CD8-positive, alpha-beta memory T cell (primary cell): ENCODE results near the gene PRRG4. TPM values are rescaled to one million over a fixed set of nuclear protein-coding genes. Genes with fewer than 3 reads are reported as not detected.
A peak's percentile ranks its signal among the peaks of the same experiment; 100 is the strongest.

ENCODE experiments used
- CTCF ChIA-PET: fragments of 350-600 bp; sonication (Branson Sonifier 250); formaldehyde crosslinking; loops from one replicate; lab custom pipeline; 2021; ENCODE audit warnings: antibody characterized with exemption; lab: Charles Lee
- POLR2A ChIA-PET: fragments of 350-600 bp; sonication (Branson Sonifier 250); formaldehyde crosslinking; loops from one replicate; lab custom pipeline; 2021; ENCODE audit warnings: antibody characterized with exemption; lab: Charles Lee
- DNase-seq, 5 donors: peaks; one replicate each; pipeline versions ENCODE4 v3.0.0 to v3.0.0-alpha.2; 2020 to 2022; ENCODE audit warnings: mixed read lengths in 1 of 5
- H3K27ac ChIP-seq: one replicate; pipeline ENCODE4 v1.7.0; 2013; ENCODE audit warnings: low read depth, mild to moderate bottlenecking, low read length, moderate library complexity
- H3K27me3 ChIP-seq: 2 replicates; pipeline ENCODE4 v1.7.0; 2013; ENCODE audit warnings: low read length, mild to moderate bottlenecking; ENCODE audit not compliant: insufficient read depth, poor library complexity, severe bottlenecking
- H3K36me3 ChIP-seq: 2 replicates; pipeline ENCODE4 v1.7.0; 2013; ENCODE audit warnings: mild to moderate bottlenecking, low read length, moderate library complexity; ENCODE audit not compliant: insufficient read depth
- H3K4me1 ChIP-seq: 2 replicates; pipeline ENCODE4 v1.7.0; 2013; ENCODE audit warnings: mild to moderate bottlenecking, low read length, moderate library complexity; ENCODE audit not compliant: insufficient read depth
- H3K4me3 ChIP-seq: 2 replicates; pipeline ENCODE4 v1.7.0; 2013; ENCODE audit warnings: mild to moderate bottlenecking, low read length
- H3K9me3 ChIP-seq: 2 replicates; pipeline ENCODE4 v1.7.0; 2013; ENCODE audit warnings: mild to moderate bottlenecking, low read length
- H3K27ac Mint-ChIP-seq, 8 donors: one replicate each; pipeline ENCODE4 v1.8.0; 2020 to 2021; ENCODE audit warnings: mixed read lengths in 8 of 8, mild to moderate bottlenecking in 6 of 8, inconsistent platforms in 3 of 8, moderate library complexity in 3 of 8
- H3K27me3 Mint-ChIP-seq, 2 donors: one replicate each; pipeline ENCODE4 v1.8.0; 2020 to 2021; ENCODE audit warnings: mixed read lengths in 2 of 2, mild to moderate bottlenecking in 1 of 2, moderate library complexity in 1 of 2
- H3K36me3 Mint-ChIP-seq, 3 donors: one replicate each; pipeline ENCODE4 v1.8.0; 2020 to 2021; ENCODE audit warnings: mixed read lengths in 3 of 3, inconsistent platforms in 1 of 3, mild to moderate bottlenecking in 1 of 3
- H3K4me1 Mint-ChIP-seq, 3 donors: one replicate each; pipeline ENCODE4 v1.8.0; 2020 to 2021; ENCODE audit warnings: mixed read lengths in 3 of 3, inconsistent platforms in 1 of 3, mild to moderate bottlenecking in 1 of 3
- H3K4me3 Mint-ChIP-seq, 7 donors: one replicate each; pipeline ENCODE4 v1.8.0; 2020 to 2021; ENCODE audit warnings: mixed read lengths in 7 of 7, mild to moderate bottlenecking in 6 of 7, moderate library complexity in 4 of 7, inconsistent platforms in 2 of 7
- H3K9me3 Mint-ChIP-seq, 5 donors: one replicate each; pipeline ENCODE4 v1.8.0; 2020 to 2022; ENCODE audit warnings: mixed read lengths in 5 of 5, mild to moderate bottlenecking in 3 of 5, moderate library complexity in 2 of 5, inconsistent platforms in 1 of 5
- polyA plus RNA-seq: library from polyadenylated mRNA; unstranded; fragments of 300-500 nt; fragmentation: Illumina TruSeq; gene quantifications from one replicate; pipeline ENCODE4 v1.2.3, GENCODE V29; 2021
- total RNA-seq, 2 experiments: library from RNA; stranded (reverse); gene quantifications; one replicate each; pipeline ENCODE4 v1.2.3, GENCODE V29; 2021

The PRRG4 gene
- total and polyA plus RNA-seq, 3 experiments from 2014 or later, result 0.51 to 0.68 TPM; not detected in 1

DNA sequence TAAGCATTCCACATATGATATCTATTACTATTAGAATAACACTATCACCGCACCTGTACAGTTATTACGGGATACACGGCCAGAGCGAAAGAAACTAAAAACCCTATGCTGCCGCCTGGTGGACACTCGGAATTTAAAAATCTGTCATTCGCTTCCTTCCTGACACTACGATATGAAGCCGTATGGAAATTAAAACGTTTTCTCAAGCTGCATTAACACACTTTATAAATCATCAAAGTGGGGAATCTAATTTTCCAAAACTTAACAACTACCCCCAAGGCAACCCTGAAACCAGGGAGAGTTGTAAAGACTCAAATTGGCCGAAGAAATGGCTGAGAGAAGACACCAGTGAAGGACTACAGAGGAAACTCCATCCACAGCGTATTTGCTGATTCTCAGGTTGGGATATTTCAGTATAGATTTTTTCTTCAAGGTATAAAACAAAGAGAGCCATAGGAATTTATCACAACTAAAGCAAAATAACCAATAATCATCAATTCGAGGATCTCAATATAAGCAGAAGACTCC is 36.7 kb upstream of the PRRG4 start:
- DNase-seq, result peak; percentile 27 to 53 (median 44)
- ChIA-PET POLR2A (no interaction called here), CTCF (interaction anchor here (0.7 to 1.4 kb wide), 3 partner anchors 13 to 472 kb away, joined by 7 to 8 read pairs (median 8); no protein-coding TSS in a partner anchor)
- Histone ChIP-seq H3K4me1 (peaks cover 3% of the 10 kb centered on the region), H3K36me3 (no peaks in the 10 kb centered on the region), H3K9me3 (no peaks in the 10 kb centered on the region), H3K4me3 (no peak overlapping the region), H3K27me3 (no peaks in the 10 kb centered on the region), H3K27ac (no peak overlapping the region)
- peaks cover 13 to 16% of the 10 kb centered on the region in 2 donors for H3K27me3 Mint-ChIP-seq
- peak overlapping the region in 6 of 7 donors; percentile 50 to 72 (median 54) for H3K4me3 Mint-ChIP-seq
- H3K9me3 Mint-ChIP-seq, result no peaks in the 10 kb centered on the region
- peaks cover 4 to 11% (median 9%) of the 10 kb centered on the region in 3 donors for H3K4me1 Mint-ChIP-seq
- no peaks in the 10 kb centered on the region for H3K36me3 Mint-ChIP-seq
- H3K27ac Mint-ChIP-seq, result no peak overlapping the region

DNA sequence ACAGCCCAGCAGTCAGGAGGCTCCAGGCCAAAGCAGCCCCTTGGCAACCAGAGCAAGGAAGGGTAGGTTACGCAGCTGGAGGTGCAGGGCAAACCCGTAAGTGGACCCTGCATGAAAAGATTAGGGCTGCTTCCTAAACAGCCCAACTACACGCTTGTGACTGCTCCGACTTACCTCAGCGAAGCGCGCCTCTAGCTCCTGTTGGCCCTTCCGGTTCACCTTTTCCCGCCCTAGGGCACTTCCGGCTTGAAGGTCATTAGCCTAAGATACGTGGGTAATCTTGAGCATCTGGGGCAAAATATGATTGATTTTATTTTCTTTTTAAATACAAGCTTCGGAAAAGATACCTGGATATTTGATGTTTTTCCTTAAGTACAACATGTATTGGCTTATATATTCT is 35.3 kb upstream of the PRRG4 start, which contains the start of gene CCDC73:
TSS of gene CCDC73 (minus strand) at position 224 of the 400 bp plus-strand sequence. CDS start 34,419 bp downstream, outside the sequence.
- H3K4me1 Mint-ChIP-seq, result peaks cover 4 to 11% (median 9%) of the 10 kb centered on the region in 3 donors
- H3K27me3 ChIP-seq, result no peaks in the 10 kb centered on the region
- H3K36me3 ChIP-seq, result no peaks in the 10 kb centered on the region
- H3K9me3 ChIP-seq, result no peaks in the 10 kb centered on the region
- H3K36me3 Mint-ChIP-seq, result no peaks in the 10 kb centered on the region
- peaks cover 11 to 13% of the 10 kb centered on the region in 2 donors for H3K27me3 Mint-ChIP-seq
- H3K4me3 ChIP-seq, result no peak within 1 kb of the TSS
- no peak within 1 kb of the TSS for H3K4me3 Mint-ChIP-seq
- no peak for DNase-seq
- no peak within 1 kb of the TSS for H3K27ac ChIP-seq
- CTCF ChIA-PET, result no interaction called here
- POLR2A ChIA-PET, result no interaction called here
- H3K4me1 ChIP-seq, result peaks cover 3% of the 10 kb centered on the region
- no peaks in the 10 kb centered on the region for H3K9me3 Mint-ChIP-seq
- H3K27ac Mint-ChIP-seq, result no peak within 1 kb of the TSS

DNA sequence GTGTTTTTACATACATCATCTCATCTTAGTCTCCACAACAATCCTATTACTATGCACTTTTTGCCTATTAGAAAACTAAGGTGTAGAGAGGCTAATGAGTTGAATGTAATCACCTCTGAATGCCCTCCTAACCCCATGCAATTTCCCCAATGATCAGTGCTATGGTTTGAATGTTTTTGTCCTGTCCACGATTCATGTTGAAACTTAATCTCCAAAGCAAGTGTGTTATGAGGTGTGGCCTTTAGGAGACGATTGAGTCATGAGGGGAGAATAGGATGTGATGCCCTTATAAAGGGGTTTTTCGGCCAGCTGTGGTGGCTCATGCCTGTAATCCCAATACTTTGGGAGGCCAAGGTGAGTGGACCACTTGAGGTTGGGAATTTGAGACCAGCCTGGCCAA is 33.3 kb upstream of the PRRG4 start:
- ChIA-PET CTCF (interaction anchor here (0.8 kb wide), 1 partner anchor 463 kb away, joined by 3 read pairs; no protein-coding TSS in a partner anchor), POLR2A (no interaction called here)
- Histone ChIP-seq H3K27me3 (no peaks in the 10 kb centered on the region), H3K4me1 (peaks cover 3% of the 10 kb centered on the region), H3K9me3 (no peaks in the 10 kb centered on the region), H3K27ac (no peak overlapping the region), H3K4me3 (no peak overlapping the region), H3K36me3 (no peaks in the 10 kb centered on the region)
- Mint-ChIP-seq H3K4me1 (peaks cover 4 to 11% (median 9%) of the 10 kb centered on the region in 3 donors), H3K27ac (no peak overlapping the region), H3K9me3 (no peaks in the 10 kb centered on the region), H3K4me3 (no peak overlapping the region), H3K27me3 (peaks cover 8 to 13% of the 10 kb centered on the region in 2 donors), H3K36me3 (no peaks in the 10 kb centered on the region)
- no peak for DNase-seq

DNA sequence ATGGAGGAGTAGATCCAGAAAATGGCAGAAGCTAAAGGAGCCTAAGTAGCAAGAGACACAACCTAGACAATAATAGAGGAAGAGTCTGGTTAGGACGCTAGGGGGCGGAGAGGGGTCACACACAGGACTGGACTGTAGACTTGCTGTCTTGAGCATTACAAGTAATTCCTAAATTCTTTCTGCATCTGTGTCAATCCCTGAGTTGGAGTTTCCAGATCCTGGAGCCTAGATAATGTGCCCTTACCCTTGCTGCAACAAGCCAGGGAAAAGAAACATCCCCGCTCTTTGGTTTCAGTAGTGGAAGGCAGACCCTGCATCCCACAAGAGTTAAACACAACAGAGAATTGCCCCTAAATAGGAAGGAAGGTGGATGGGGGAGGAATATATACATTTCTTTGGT is 20.4 kb upstream of the PRRG4 start:
- no peak overlapping the region for H3K27ac ChIP-seq
- no peaks in the 10 kb centered on the region for H3K27me3 Mint-ChIP-seq
- H3K36me3 ChIP-seq, result no peaks in the 10 kb centered on the region
- H3K27me3 ChIP-seq, result no peaks in the 10 kb centered on the region
- ChIA-PET CTCF (no interaction called here), POLR2A (no interaction called here)
- H3K27ac Mint-ChIP-seq, result no peak overlapping the region
- no peaks in the 10 kb centered on the region for H3K4me1 Mint-ChIP-seq
- peak in 2 of 5 donors; percentile 5 to 15 for DNase-seq
- H3K4me3 ChIP-seq, result no peak overlapping the region
- H3K36me3 Mint-ChIP-seq, result no peaks in the 10 kb centered on the region
- H3K9me3 Mint-ChIP-seq, result no peaks in the 10 kb centered on the region
- no peaks in the 10 kb centered on the region for H3K4me1 ChIP-seq
- no peak overlapping the region for H3K4me3 Mint-ChIP-seq
- no peaks in the 10 kb centered on the region for H3K9me3 ChIP-seq

DNA sequence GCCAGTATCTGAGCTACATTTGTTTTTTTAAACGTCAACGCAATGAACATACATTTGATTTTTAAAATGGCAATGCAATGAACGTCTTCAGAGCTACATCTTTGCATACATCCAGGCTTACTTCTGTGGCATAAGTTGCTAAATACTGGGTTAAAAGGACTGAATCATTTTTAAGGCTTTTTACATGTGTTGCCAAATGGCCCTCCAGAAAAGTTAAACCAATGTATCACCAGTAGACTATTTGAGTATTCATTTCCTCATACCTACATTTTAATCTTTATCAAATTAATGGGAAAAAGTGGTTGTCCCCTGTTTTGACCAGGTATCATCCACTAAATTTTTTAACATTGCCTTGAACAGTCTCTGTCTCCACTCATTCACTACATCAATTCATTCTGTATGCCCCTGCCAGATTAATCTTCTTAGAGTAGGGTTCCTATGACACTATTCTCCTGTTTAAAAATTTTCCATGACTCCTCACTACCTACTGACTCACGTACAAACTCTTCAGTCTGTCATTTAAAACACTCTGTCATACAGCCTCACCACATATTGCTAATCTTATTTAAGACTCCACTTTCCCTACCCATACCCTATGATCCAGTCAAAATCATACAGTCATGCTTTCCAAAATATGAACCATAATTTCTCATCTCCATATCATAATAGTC is 12.4 kb upstream of the PRRG4 start:
- ChIA-PET CTCF (no interaction called here), POLR2A (no interaction called here)
- DNase-seq, result no peak
- no peak overlapping the region for H3K27ac ChIP-seq
- no peaks in the 10 kb centered on the region for H3K4me1 ChIP-seq
- Mint-ChIP-seq H3K4me3 (no peak overlapping the region), H3K27ac (no peak overlapping the region), H3K36me3 (no peaks in the 10 kb centered on the region), H3K4me1 (peaks cover 0 to 4% (median 3%) of the 10 kb centered on the region in 3 donors), H3K27me3 (peaks cover 0 to 3% of the 10 kb centered on the region in 2 donors), H3K9me3 (no peaks in the 10 kb centered on the region)
- no peak overlapping the region for H3K4me3 ChIP-seq
- H3K27me3 ChIP-seq, result no peaks in the 10 kb centered on the region
- no peaks in the 10 kb centered on the region for H3K36me3 ChIP-seq
- H3K9me3 ChIP-seq, result no peaks in the 10 kb centered on the region

DNA sequence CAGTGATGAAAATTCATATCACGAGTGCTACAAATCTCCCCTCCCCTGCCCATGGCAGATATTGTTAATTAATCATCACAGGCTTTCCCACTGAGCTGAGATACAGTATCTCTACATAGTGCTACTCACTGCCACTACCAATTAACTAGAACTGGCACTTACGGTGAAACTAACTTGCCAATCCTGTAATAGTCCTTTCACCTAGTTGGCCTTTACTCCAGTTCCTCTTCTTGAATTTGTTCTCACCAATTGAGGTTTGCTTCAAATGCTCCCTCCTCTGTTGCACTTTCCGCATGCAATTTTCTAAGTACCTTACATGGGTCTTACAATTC is 11.9 kb upstream of the PRRG4 start:
- no peak overlapping the region for H3K4me3 Mint-ChIP-seq
- H3K36me3 Mint-ChIP-seq, result peaks cover 0 to 5% (median 0%) of the 10 kb centered on the region in 3 donors
- H3K9me3 Mint-ChIP-seq, result no peaks in the 10 kb centered on the region
- POLR2A ChIA-PET, result no interaction called here
- Histone ChIP-seq H3K36me3 (no peaks in the 10 kb centered on the region), H3K27ac (no peak overlapping the region), H3K27me3 (no peaks in the 10 kb centered on the region), H3K4me3 (no peak overlapping the region), H3K4me1 (no peaks in the 10 kb centered on the region), H3K9me3 (no peaks in the 10 kb centered on the region)
- peaks cover 0 to 4% (median 3%) of the 10 kb centered on the region in 3 donors for H3K4me1 Mint-ChIP-seq
- peaks cover 0 to 3% of the 10 kb centered on the region in 2 donors for H3K27me3 Mint-ChIP-seq
- DNase-seq, result no peak
- CTCF ChIA-PET, result no interaction called here
- H3K27ac Mint-ChIP-seq, result no peak overlapping the region

DNA sequence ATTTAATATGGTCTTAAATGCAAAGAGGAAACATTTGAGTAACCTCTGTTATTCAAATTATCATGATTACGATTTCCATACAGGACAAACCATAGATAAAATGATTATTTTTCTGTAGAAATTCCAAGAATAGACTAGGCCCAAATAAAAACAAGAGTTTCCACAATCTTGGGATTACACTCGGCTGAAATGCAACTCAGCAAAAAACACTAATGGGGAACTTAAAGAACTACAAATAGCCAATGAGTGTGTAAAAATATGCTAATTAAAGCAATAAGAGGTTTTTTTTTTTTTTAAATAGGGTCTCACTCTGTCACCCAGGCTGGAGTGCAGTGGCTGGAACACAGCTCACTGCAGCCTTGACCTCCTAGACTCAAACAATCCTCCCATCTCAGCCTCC is 10.5 kb upstream of the PRRG4 start:
- peaks cover 2 to 3% of the 10 kb centered on the region in 2 donors for H3K27me3 Mint-ChIP-seq
- no peak overlapping the region for H3K4me3 Mint-ChIP-seq
- H3K4me1 ChIP-seq, result no peaks in the 10 kb centered on the region
- POLR2A ChIA-PET, result no interaction called here
- H3K27ac Mint-ChIP-seq, result no peak overlapping the region
- no peak for DNase-seq
- H3K4me3 ChIP-seq, result no peak overlapping the region
- no peak overlapping the region for H3K27ac ChIP-seq
- no peaks in the 10 kb centered on the region for H3K36me3 ChIP-seq
- CTCF ChIA-PET, result no interaction called here
- no peaks in the 10 kb centered on the region for H3K9me3 ChIP-seq
- peaks cover 0 to 4% (median 0%) of the 10 kb centered on the region in 5 donors for H3K9me3 Mint-ChIP-seq
- H3K4me1 Mint-ChIP-seq, result peaks cover 0 to 4% (median 3%) of the 10 kb centered on the region in 3 donors
- peaks cover 0 to 9% (median 0%) of the 10 kb centered on the region in 3 donors for H3K36me3 Mint-ChIP-seq
- H3K27me3 ChIP-seq, result no peaks in the 10 kb centered on the region

DNA sequence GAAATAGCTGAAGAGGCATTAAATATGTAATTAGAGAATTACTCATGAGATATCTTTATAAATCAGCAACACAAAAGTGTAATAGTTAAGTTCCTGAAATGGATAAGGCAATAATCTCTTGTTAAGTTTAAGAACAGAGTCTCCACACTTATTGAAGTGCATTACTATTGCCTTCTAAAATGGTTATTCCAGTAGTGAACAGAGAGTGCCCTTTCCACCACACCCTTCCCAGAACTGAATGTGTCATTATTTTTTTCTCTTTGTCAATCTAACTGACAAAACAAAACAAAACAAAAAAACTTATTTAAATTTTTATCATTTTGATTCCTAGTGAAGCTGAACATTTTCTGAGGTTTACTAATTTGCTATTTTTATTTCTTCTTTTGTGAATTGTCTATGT is 9.2 kb upstream of the PRRG4 start:
- ChIA-PET CTCF (no interaction called here), POLR2A (no interaction called here)
- no peaks in the 10 kb centered on the region for H3K36me3 ChIP-seq

More for the DNA sequence above, 9.2 kb upstream of the PRRG4 start:
- peaks cover 0 to 9% (median 0%) of the 10 kb centered on the region in 3 donors for H3K36me3 Mint-ChIP-seq
- H3K9me3 Mint-ChIP-seq, result peaks cover 0 to 4% (median 0%) of the 10 kb centered on the region in 5 donors
- Histone ChIP-seq H3K27ac (no peak overlapping the region), H3K9me3 (no peaks in the 10 kb centered on the region), H3K27me3 (no peaks in the 10 kb centered on the region), H3K4me1 (no peaks in the 10 kb centered on the region), H3K4me3 (no peak overlapping the region)
- peaks cover 2 to 3% of the 10 kb centered on the region in 2 donors for H3K27me3 Mint-ChIP-seq
- DNase-seq, result no peak
- H3K27ac Mint-ChIP-seq, result no peak overlapping the region
- H3K4me3 Mint-ChIP-seq, result no peak overlapping the region
- H3K4me1 Mint-ChIP-seq, result peaks cover 0 to 4% (median 3%) of the 10 kb centered on the region in 3 donors
